H9 (cell line): ENCODE results near the gene LINS1. TPM values are rescaled to one million over a fixed set of nuclear protein-coding genes. Genes with fewer than 3 reads are reported as not detected.

Experiments
- DNase-seq: peaks from one replicate; pipeline ENCODE4 v3.0.0-alpha.2; 2017
- H2AFZ ChIP-seq: one replicate; pipeline ENCODE4 v1.6.1; 2013; ENCODE audit warnings: mild to moderate bottlenecking, low read length, control low read depth, moderate library complexity
- H2AK5ac ChIP-seq: 2 replicates; pipeline ENCODE4 v1.6.1; 2013; ENCODE audit warnings: low read length, control low read depth, mixed read lengths; ENCODE audit not compliant: insufficient read length
- H2BK120ac ChIP-seq: one replicate; pipeline ENCODE4 v1.6.1; 2013; ENCODE audit warnings: low read depth, mild to moderate bottlenecking, low read length, control low read depth, inconsistent platforms; ENCODE audit not compliant: poor library complexity, severe bottlenecking
- H2BK12ac ChIP-seq: 2 replicates; pipeline ENCODE4 v1.6.1; 2013; ENCODE audit warnings: low read length, control low read depth, mixed read lengths, low read depth; ENCODE audit not compliant: insufficient read length
- H2BK15ac ChIP-seq: 2 replicates; pipeline ENCODE4 v1.6.1; 2013; ENCODE audit warnings: low read depth, low read length, control low read depth
- H2BK20ac ChIP-seq: one replicate; pipeline ENCODE4 v1.6.1; 2013; ENCODE audit warnings: low read depth, mild to moderate bottlenecking, low read length, control low read depth, inconsistent platforms; ENCODE audit not compliant: poor library complexity, severe bottlenecking
- H2BK5ac ChIP-seq: 2 replicates; pipeline ENCODE4 v1.6.1; 2013; ENCODE audit warnings: low read length, control low read depth, mixed read lengths; ENCODE audit not compliant: insufficient read length
- H3K14ac ChIP-seq: 2 replicates; pipeline ENCODE4 v1.6.1; 2013; ENCODE audit warnings: low read length, control low read depth; ENCODE audit not compliant: insufficient read depth
- H3K18ac ChIP-seq: 2 replicates; pipeline ENCODE4 v1.6.1; 2013; ENCODE audit warnings: low read depth, mild to moderate bottlenecking, mixed read lengths, low read length, control low read depth; ENCODE audit not compliant: insufficient read length
- H3K23ac ChIP-seq: 2 replicates; pipeline ENCODE4 v1.6.1; 2013; ENCODE audit warnings: low read length, control low read depth, mixed read lengths, low read depth; ENCODE audit not compliant: insufficient read length
- H3K23me2 ChIP-seq: 2 replicates; pipeline ENCODE4 v1.6.1; 2013; ENCODE audit warnings: low read depth, mild to moderate bottlenecking, mixed read lengths, low read length, control low read depth; ENCODE audit not compliant: insufficient read length, poor library complexity, severe bottlenecking
- H3K27ac ChIP-seq: 2 replicates; pipeline ENCODE4 v1.5.1; 2013; ENCODE audit warnings: low read length, control low read depth, mixed read lengths, low read depth; ENCODE audit not compliant: insufficient read length
- H3K27me3 ChIP-seq: 2 replicates; pipeline ENCODE4 v1.6.1; 2013; ENCODE audit warnings: low read length, control low read depth, inconsistent platforms; ENCODE audit not compliant: insufficient read depth
- H3K4ac ChIP-seq: 2 replicates; pipeline ENCODE4 v1.6.1; 2013; ENCODE audit warnings: low read depth, mild to moderate bottlenecking, control low read depth, inconsistent platforms, low read length, moderate library complexity
- H3K4me1 ChIP-seq: 2 replicates; pipeline ENCODE4 v1.6.1; 2013; ENCODE audit warnings: low read length, control low read depth, inconsistent platforms; ENCODE audit not compliant: insufficient read depth
- H3K4me2 ChIP-seq: 2 replicates; pipeline ENCODE4 v1.6.1; 2013; ENCODE audit warnings: low read length, control low read depth, mixed read lengths; ENCODE audit not compliant: insufficient read length, insufficient read depth
- H3K56ac ChIP-seq: 2 replicates; pipeline ENCODE4 v1.6.1; 2013; ENCODE audit warnings: low read depth, mild to moderate bottlenecking, mixed read lengths, low read length, control low read depth; ENCODE audit not compliant: insufficient read length
- H3K79me1 ChIP-seq: 2 replicates; pipeline ENCODE4 v1.6.1; 2013; ENCODE audit warnings: low read depth, mild to moderate bottlenecking, moderate library complexity, low read length, control low read depth, inconsistent platforms; ENCODE audit not compliant: insufficient read depth, poor library complexity, severe bottlenecking
- H3K79me2 ChIP-seq: 2 replicates; pipeline ENCODE4 v1.6.1; 2013; ENCODE audit warnings: low read length, control low read depth, inconsistent platforms; ENCODE audit not compliant: insufficient read depth
- H3K9ac ChIP-seq: 2 replicates; pipeline ENCODE4 v1.6.1; 2013; ENCODE audit warnings: low read length, control low read depth, mixed read lengths; ENCODE audit not compliant: insufficient read length; ENCODE audit errors: extremely low read depth
- H3K9me3 ChIP-seq: one replicate; pipeline ENCODE4 v1.6.1; 2013; ENCODE audit warnings: low read depth, low read length, inconsistent platforms; ENCODE audit not compliant: control insufficient read depth
- H3T11ph ChIP-seq: one replicate; pipeline ENCODE4 v1.6.1; 2013; ENCODE audit warnings: mild to moderate bottlenecking, low read length, control low read depth, inconsistent platforms
- H4K20me1 ChIP-seq: one replicate; pipeline ENCODE4 v1.6.1; 2013; ENCODE audit not compliant: control insufficient read depth, insufficient read length, insufficient read depth
- H4K5ac ChIP-seq: 2 replicates; pipeline ENCODE4 v1.6.1; 2013; ENCODE audit warnings: low read depth, mild to moderate bottlenecking, mixed read lengths, low read length, control low read depth; ENCODE audit not compliant: insufficient read length
- H4K8ac ChIP-seq: replicated peaks from 2 replicates; pipeline ENCODE4 v1.6.1; 2013; ENCODE audit warnings: low read length, control low read depth, mixed read lengths, low read depth; ENCODE audit not compliant: insufficient read length
- H4K91ac ChIP-seq: 2 replicates; pipeline ENCODE4 v1.6.1; 2013; ENCODE audit warnings: low read depth, mild to moderate bottlenecking, moderate library complexity, mixed read lengths, low read length, control low read depth; ENCODE audit not compliant: insufficient read length
- H3K27ac Mint-ChIP-seq, 3 experiments: 2 replicates in 2 of 3; 3 replicates in 1 of 3; pipeline ENCODE4 v1.8.0; 2020 to 2021; ENCODE audit warnings: mixed read lengths in 3 of 3, mild to moderate bottlenecking in 1 of 3, moderate library complexity in 1 of 3
- H3K27me3 Mint-ChIP-seq: 2 replicates; pipeline ENCODE4 v1.8.0; 2021; ENCODE audit warnings: low read depth, mild to moderate bottlenecking, moderate library complexity, mixed read lengths
- H3K36me3 Mint-ChIP-seq, 3 experiments: 2 replicates in 2 of 3; 3 replicates in 1 of 3; pipeline ENCODE4 v1.8.0; 2020 to 2021; ENCODE audit warnings: low read depth in 3 of 3, mixed read lengths in 3 of 3; ENCODE audit not compliant: insufficient read depth in 1 of 3
- H3K4me1 Mint-ChIP-seq, 2 experiments: 2 replicates each; pipeline ENCODE4 v1.8.0; 2020; ENCODE audit warnings: mixed read lengths in 2 of 2
- H3K4me3 Mint-ChIP-seq, 2 experiments: 2 replicates in 1 of 2; 3 replicates in 1 of 2; pipeline ENCODE4 v1.8.0; 2020 to 2021; ENCODE audit warnings: mild to moderate bottlenecking in 2 of 2, mixed read lengths in 2 of 2, moderate library complexity in 1 of 2
- H3K9me3 Mint-ChIP-seq, 2 experiments: 2 replicates in 1 of 2; 3 replicates in 1 of 2; pipeline ENCODE4 v1.8.0; 2020; ENCODE audit warnings: mild to moderate bottlenecking in 2 of 2, mixed read lengths in 2 of 2, moderate library complexity in 1 of 2
- WGBS: extraction: QIAGEN DNeasy Blood & Tissue Kit; methylation state at CpG from one replicate; pipeline ENCODE4 v1.1.7; 2013; ENCODE audit warnings: missing lambda C conversion rate, low lambda C conversion rate, mixed read lengths; ENCODE audit not compliant: insufficient read length; ENCODE audit errors: extremely low coverage; 5-methylcytosine and 5-hydroxymethylcytosine counted together
- total RNA-seq: library from RNA; stranded (reverse); gene quantifications from 2 replicates; pipeline ENCODE4 v1.2.1, GENCODE V29; 2021
- TF ChIP-seq, protein P1 (sequence below): fragments of 200-600 bp; sonication (generic); conservative IDR thresholded peaks from 3 replicates; pipeline ENCODE4 v1.8.0; 2021; ENCODE audit warnings: antibody characterized with exemption, mild to moderate bottlenecking

Gene LINS1
- total RNA-seq, 1 experiment from 2014 or later, result 8.8 TPM

DNA sequence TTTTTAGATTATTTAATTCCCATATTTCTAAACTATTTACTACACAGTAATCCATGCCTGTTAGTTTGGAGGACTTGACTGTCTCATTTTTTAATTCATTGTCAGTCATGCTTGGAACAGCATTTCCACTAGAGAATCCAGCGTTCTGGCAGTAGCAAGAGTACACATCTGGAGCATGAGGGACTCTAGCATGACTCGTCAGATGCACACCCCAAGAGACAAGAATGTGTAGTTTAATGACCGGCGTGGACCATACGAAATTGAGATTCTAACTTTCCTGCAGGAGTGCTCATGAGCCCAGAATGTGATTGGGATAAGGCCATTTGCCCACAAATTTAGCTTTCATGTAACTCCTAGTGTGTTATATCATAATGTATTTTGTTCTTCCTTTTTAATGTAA lies 49.3 kb upstream of the LINS1 start:
- Histone ChIP-seq H2BK12ac (no peak overlapping the region), H3K56ac (no peak overlapping the region), H3K79me1 (no peaks in the 10 kb centered on the region), H4K20me1 (no peaks in the 10 kb centered on the region), H3K4me2 (no peak overlapping the region), H3K4ac (no peak overlapping the region), H2AFZ (no peak overlapping the region), H2AK5ac (no peak overlapping the region), H4K5ac (no peak overlapping the region), H2BK5ac (no peak overlapping the region), H3K79me2 (no peaks in the 10 kb centered on the region), H3K14ac (no peak overlapping the region), H3K27me3 (no peaks in the 10 kb centered on the region), H2BK20ac (no peak overlapping the region), H3K23ac (no peak overlapping the region), H3K23me2 (no peaks in the 10 kb centered on the region), H4K91ac (no peak overlapping the region), H3K9ac (no peak overlapping the region), H4K8ac (no peak overlapping the region), H3K4me1 (no peaks in the 10 kb centered on the region), H3K9me3 (no peaks in the 10 kb centered on the region), H3K18ac (no peak overlapping the region), H3K27ac (no peak overlapping the region), H3T11ph (no peak overlapping the region), H2BK120ac (no peak overlapping the region), H2BK15ac (no peak overlapping the region)
- Mint-ChIP-seq H3K36me3 (no peaks in the 10 kb centered on the region; a peak in 1 of 7 replicates), H3K4me3 (no peak overlapping the region), H3K27me3 (no peaks in the 10 kb centered on the region), H3K9me3 (no peaks in the 10 kb centered on the region; a peak in 1 of 5 replicates), H3K4me1 (peaks cover 9 to 12% of the 10 kb centered on the region in 2 experiments), H3K27ac (no peak overlapping the region)
- WGBS, result no CpG with 5 or more reads among the region's 5 CpGs
- TF ChIP-seq, protein P1, sequence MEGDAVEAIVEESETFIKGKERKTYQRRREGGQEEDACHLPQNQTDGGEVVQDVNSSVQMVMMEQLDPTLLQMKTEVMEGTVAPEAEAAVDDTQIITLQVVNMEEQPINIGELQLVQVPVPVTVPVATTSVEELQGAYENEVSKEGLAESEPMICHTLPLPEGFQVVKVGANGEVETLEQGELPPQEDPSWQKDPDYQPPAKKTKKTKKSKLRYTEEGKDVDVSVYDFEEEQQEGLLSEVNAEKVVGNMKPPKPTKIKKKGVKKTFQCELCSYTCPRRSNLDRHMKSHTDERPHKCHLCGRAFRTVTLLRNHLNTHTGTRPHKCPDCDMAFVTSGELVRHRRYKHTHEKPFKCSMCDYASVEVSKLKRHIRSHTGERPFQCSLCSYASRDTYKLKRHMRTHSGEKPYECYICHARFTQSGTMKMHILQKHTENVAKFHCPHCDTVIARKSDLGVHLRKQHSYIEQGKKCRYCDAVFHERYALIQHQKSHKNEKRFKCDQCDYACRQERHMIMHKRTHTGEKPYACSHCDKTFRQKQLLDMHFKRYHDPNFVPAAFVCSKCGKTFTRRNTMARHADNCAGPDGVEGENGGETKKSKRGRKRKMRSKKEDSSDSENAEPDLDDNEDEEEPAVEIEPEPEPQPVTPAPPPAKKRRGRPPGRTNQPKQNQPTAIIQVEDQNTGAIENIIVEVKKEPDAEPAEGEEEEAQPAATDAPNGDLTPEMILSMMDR, result no peak
- DNase-seq, result no peak
